Thoracic aorta (tissue), 2 donors: ENCODE data around the gene RER1. TPM values are rescaled to one million over a fixed set of nuclear protein-coding genes. Genes with fewer than 3 reads are reported as not detected.

Source experiments
- ATAC-seq: fragments of 150-250 bp; one replicate; pipeline ENCODE4 v1.8.0; 2017; ENCODE audit warnings: low read depth; ENCODE audit not compliant: insufficient number of reproducible peaks, low FRiP score
- DNase-seq: peaks from one replicate; pipeline ENCODE4 v3.0.0-alpha.2; 2020; ENCODE audit warnings: low spot score
- H3K27ac ChIP-seq, 2 donors: fragments of 200-600 bp; sonication (generic); 1 replicate in 1 of 2; 2 replicates in 1 of 2; pipeline ENCODE4 v1.5.1; 2016; ENCODE audit warnings: mild to moderate bottlenecking in 2 of 2, moderate library complexity in 2 of 2
- H3K27me3 ChIP-seq: fragments of 200-600 bp; sonication (generic); replicated peaks from 2 replicates; pipeline ENCODE4 v1.6.0; 2016; ENCODE audit warnings: mild to moderate bottlenecking; ENCODE audit not compliant: insufficient read depth
- H3K36me3 ChIP-seq: fragments of 200-600 bp; sonication (generic); one replicate; pipeline ENCODE4 v1.5.1; 2016
- H3K4me1 ChIP-seq, 2 donors: fragments of 200-600 bp; sonication (generic); 1 replicate in 1 of 2; 2 replicates in 1 of 2; pipeline versions ENCODE4 v1.5.1 to v1.6.0; 2016; ENCODE audit warnings: low read depth in 2 of 2, mild to moderate bottlenecking in 1 of 2; ENCODE audit not compliant: control insufficient read depth in 1 of 2
- H3K4me3 ChIP-seq: fragments of 200-600 bp; sonication (generic); 2 replicates; pipeline ENCODE4 v1.5.1; 2016; ENCODE audit warnings: mild to moderate bottlenecking
- H3K9me3 ChIP-seq: fragments of 200-600 bp; sonication (generic); 2 replicates; pipeline ENCODE4 v1.5.1; 2016
- total RNA-seq, 2 donors: library from RNA; depleted of rRNA; stranded (reverse); fragments of >200 nt; gene quantifications; one replicate each; pipeline versions ENCODE4 v1.1.0 to v1.2.3, GENCODE V29; 2016
- TF ChIP-seq, protein P1 (sequence below): fragments of 200-600 bp; sonication (generic); IDR thresholded peaks from one replicate; pipeline ENCODE4 v1.5.1; 2019; ENCODE audit warnings: antibody characterized with exemption

Gene RER1
- total RNA-seq, 2 donors from 2014 or later = 68.6 to 76.3 TPM

GRCh38 chr1:2422523-2422922 is 30.9 kb downstream of the RER1 start:
- no peak overlapping the region for H3K27ac ChIP-seq
- DNase-seq (no peak), ATAC-seq (no peak)
- no peaks in the 10 kb centered on the region for H3K4me1 ChIP-seq
- H3K9me3 ChIP-seq = peaks cover 12% of the 10 kb centered on the region
- H3K36me3 ChIP-seq = no peaks in the 10 kb centered on the region
- TF ChIP-seq, protein P1, sequence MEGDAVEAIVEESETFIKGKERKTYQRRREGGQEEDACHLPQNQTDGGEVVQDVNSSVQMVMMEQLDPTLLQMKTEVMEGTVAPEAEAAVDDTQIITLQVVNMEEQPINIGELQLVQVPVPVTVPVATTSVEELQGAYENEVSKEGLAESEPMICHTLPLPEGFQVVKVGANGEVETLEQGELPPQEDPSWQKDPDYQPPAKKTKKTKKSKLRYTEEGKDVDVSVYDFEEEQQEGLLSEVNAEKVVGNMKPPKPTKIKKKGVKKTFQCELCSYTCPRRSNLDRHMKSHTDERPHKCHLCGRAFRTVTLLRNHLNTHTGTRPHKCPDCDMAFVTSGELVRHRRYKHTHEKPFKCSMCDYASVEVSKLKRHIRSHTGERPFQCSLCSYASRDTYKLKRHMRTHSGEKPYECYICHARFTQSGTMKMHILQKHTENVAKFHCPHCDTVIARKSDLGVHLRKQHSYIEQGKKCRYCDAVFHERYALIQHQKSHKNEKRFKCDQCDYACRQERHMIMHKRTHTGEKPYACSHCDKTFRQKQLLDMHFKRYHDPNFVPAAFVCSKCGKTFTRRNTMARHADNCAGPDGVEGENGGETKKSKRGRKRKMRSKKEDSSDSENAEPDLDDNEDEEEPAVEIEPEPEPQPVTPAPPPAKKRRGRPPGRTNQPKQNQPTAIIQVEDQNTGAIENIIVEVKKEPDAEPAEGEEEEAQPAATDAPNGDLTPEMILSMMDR = no peak
- no peak overlapping the region for H3K4me3 ChIP-seq
- peaks cover 3% of the 10 kb centered on the region for H3K27me3 ChIP-seq

DNA sequence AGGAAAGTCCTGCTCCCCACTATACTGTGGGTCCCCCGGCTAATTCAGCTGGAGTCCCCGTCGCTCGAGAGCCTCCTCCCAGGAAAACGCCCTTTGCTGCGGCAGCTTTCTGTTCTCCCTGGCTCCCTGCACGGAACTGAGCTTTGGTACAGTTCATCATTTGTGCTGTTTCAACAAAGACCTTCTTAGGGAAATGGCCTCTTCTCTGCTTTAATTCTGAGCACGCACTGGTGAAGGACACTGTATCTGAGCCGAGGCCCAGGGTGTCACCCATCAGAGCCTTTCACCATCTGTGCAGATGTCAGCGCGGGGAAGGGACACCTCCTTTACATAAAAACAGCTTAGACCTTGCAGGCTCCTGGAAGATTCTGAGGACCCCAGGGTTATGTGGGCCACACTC is 34.3 kb downstream of the RER1 start:
- H3K27me3 ChIP-seq = peaks cover 4% of the 10 kb centered on the region
- H3K27ac ChIP-seq = no peak overlapping the region
- H3K9me3 ChIP-seq = peaks cover 12% of the 10 kb centered on the region
- no peaks in the 10 kb centered on the region for H3K36me3 ChIP-seq
- ATAC-seq = no peak
- no peak overlapping the region for H3K4me3 ChIP-seq
- H3K4me1 ChIP-seq = no peaks in the 10 kb centered on the region
- TF ChIP-seq, protein P1 = no peak
- DNase-seq = no peak

GRCh38 chr1:2426540-2426939 is 34.9 kb downstream of the RER1 start:
- ATAC-seq (no peak), DNase-seq (no peak)
- Histone ChIP-seq H3K4me3 (no peak overlapping the region), H3K9me3 (peaks cover 12% of the 10 kb centered on the region), H3K27ac (no peak overlapping the region), H3K36me3 (no peaks in the 10 kb centered on the region), H3K27me3 (peaks cover 4% of the 10 kb centered on the region), H3K4me1 (no peaks in the 10 kb centered on the region)
- TF ChIP-seq, protein P1 = no peak

DNA sequence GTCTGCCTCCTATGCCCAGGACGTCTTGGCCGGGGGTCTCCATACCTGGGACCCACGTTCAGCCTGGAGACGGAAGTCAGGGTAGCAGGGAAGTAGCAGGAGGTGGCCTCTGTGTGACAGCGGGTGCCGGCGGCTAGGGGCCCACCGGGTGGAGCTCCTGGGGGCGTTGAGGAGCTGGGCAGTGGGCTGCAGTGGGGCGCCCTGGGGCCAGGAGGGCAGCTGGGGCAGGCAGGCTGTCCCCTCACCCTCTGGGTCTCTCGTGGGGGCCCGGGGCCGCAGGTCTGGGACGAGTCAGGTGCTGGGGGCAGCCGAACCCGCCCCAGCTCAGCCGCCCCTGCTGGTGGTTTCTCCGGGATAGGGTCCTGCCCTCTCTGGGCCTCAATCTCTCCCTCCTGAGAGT is 35.4 kb downstream of the RER1 start:
- H3K9me3 ChIP-seq = peaks cover 12% of the 10 kb centered on the region
- ATAC-seq (no peak), DNase-seq (no peak)
- H3K36me3 ChIP-seq = no peaks in the 10 kb centered on the region
- no peak overlapping the region for H3K27ac ChIP-seq
- H3K4me1 ChIP-seq = no peaks in the 10 kb centered on the region
- H3K4me3 ChIP-seq = no peak overlapping the region
- peaks cover 4% of the 10 kb centered on the region for H3K27me3 ChIP-seq
- TF ChIP-seq, protein P1 = no peak

GRCh38 chr1:2427976-2428375 is 36.3 kb downstream of the RER1 start:
- TF ChIP-seq, protein P1 = no peak
- Histone ChIP-seq H3K27ac (no peak overlapping the region), H3K27me3 (peaks cover 4% of the 10 kb centered on the region), H3K9me3 (peaks cover 7% of the 10 kb centered on the region), H3K4me1 (no peaks in the 10 kb centered on the region), H3K4me3 (no peak overlapping the region), H3K36me3 (no peaks in the 10 kb centered on the region)
- ATAC-seq (no peak), DNase-seq (no peak)
